Kidney epithelial cell (primary cell): ENCODE data around the gene ST3GAL3. TPM values are rescaled to one million over a fixed set of nuclear protein-coding genes. Genes with fewer than 3 reads are reported as not detected.

ENCODE experiments used
- DNase-seq: peaks from one replicate; pipeline ENCODE4 v3.0.0-alpha.2; 2010; ENCODE audit warnings: low read depth
- H3K27me3 ChIP-seq: 2 replicates; pipeline ENCODE4 v1.6.0; 2011; ENCODE audit warnings: low read length; ENCODE audit not compliant: control insufficient read depth, insufficient read depth
- H3K36me3 ChIP-seq: 2 replicates; pipeline ENCODE4 v1.5.1; 2011; ENCODE audit warnings: low read length; ENCODE audit not compliant: control insufficient read depth, insufficient read depth
- H3K4me3 ChIP-seq: 2 replicates; pipeline ENCODE4 v1.5.1; 2011; ENCODE audit warnings: low read depth, mild to moderate bottlenecking, control low read depth, low read length
- CTCF ChIP-seq: IDR thresholded peaks from 2 replicates; pipeline ENCODE4 v1.5.1; 2011; ENCODE audit warnings: mild to moderate bottlenecking, moderate library complexity, low read length, control low read depth, inconsistent platforms; ENCODE audit not compliant: insufficient read depth, poor library complexity, severe bottlenecking
- total RNA-seq: library from RNA; depleted of rRNA; stranded (reverse); fragments of >200 nt; gene quantifications from 2 replicates; pipeline ENCODE4 v1.2.3, GENCODE V29; 2015

The ST3GAL3 gene
- total RNA-seq, 1 donor from 2014 or later, result 15.0 TPM

- no peak for TF ChIP-seq CTCF
- DNase-seq, result no peak
- Histone ChIP-seq H3K36me3 (no peaks in the 10 kb centered on the region), H3K4me3 (no peak overlapping the region), H3K27me3 (no peaks in the 10 kb centered on the region)
Measured at GRCh38 chr1:43750083-43750482, 42.7 kb downstream of the ST3GAL3 start.

GRCh38 chr1:43753422-43753821 lies 46.1 kb downstream of the ST3GAL3 start:
- DNase-seq, result no peak
- Histone ChIP-seq H3K27me3 (no peaks in the 10 kb centered on the region), H3K36me3 (no peaks in the 10 kb centered on the region), H3K4me3 (no peak overlapping the region)
- TF ChIP-seq CTCF, result no peak

GRCh38 chr1:43754892-43755291 lies 47.6 kb downstream of the ST3GAL3 start:
- no peak overlapping the region for H3K4me3 ChIP-seq
- no peaks in the 10 kb centered on the region for H3K27me3 ChIP-seq
- TF ChIP-seq CTCF, result no peak
- no peak for DNase-seq
- H3K36me3 ChIP-seq, result no peaks in the 10 kb centered on the region

GRCh38 chr1:43757343-43758053 lies 50.2 kb downstream of the ST3GAL3 start:
- no peak overlapping the region for H3K4me3 ChIP-seq
- H3K27me3 ChIP-seq, result no peaks in the 10 kb centered on the region
- no peaks in the 10 kb centered on the region for H3K36me3 ChIP-seq
- no peak for TF ChIP-seq CTCF
- no peak for DNase-seq

- Histone ChIP-seq H3K4me3 (no peak overlapping the region), H3K27me3 (no peaks in the 10 kb centered on the region), H3K36me3 (no peaks in the 10 kb centered on the region)
- no peak for TF ChIP-seq CTCF
- DNase-seq, result no peak
Measured at GRCh38 chr1:43760745-43761317, 53.5 kb downstream of the ST3GAL3 start.
